ENCODE results near the gene PLCL2. TPM values are rescaled to one million over a fixed set of nuclear protein-coding genes. Genes with fewer than 3 reads are reported as not detected.

PLCL2 gene
- total and polyA plus RNA-seq, 2 donors: 7.0 to 17.8 TPM

GRCh38 chr3:17136136-17136721 lies 251.5 kb downstream of the PLCL2 start:
- Histone ChIP-seq H3K4me3 (ENCODE audit: low read length in 2 of 2) (no peak overlapping the region), H3K36me3 (ENCODE audit: control insufficient read depth in 2 of 2, insufficient read depth in 2 of 2, low read length in 1 of 2) (no peaks in the 10 kb centered on the region), H3K27me3 (ENCODE audit: control insufficient read depth in 2 of 2, insufficient read depth in 1 of 2, low read length in 1 of 2) (no peaks in the 10 kb centered on the region), H3K9me3 (ENCODE audit: control insufficient read depth in 2 of 2, insufficient read depth in 1 of 2, low read length in 1 of 2) (peaks cover 0 to 4% of the 10 kb centered on the region in 2 donors), H3K4me1 (ENCODE audit: control insufficient read depth in 2 of 2, insufficient read depth in 2 of 2, low read length in 2 of 2) (peaks cover 0 to 8% of the 10 kb centered on the region in 2 donors), H3K27ac (ENCODE audit: low read depth in 1 of 2, low read length in 1 of 2) (no peak overlapping the region)
- DNase-seq (ENCODE audit: low read depth in 6 of 9, low spot score in 9 of 9): no peak
- WGBS: 96% methylated on average over 11 of the region's 11 CpGs

GRCh38 chr3:17137321-17137826 lies 252.6 kb downstream of the PLCL2 start:
- no peaks in the 10 kb centered on the region for H3K36me3 ChIP-seq (ENCODE audit: control insufficient read depth in 2 of 2, insufficient read depth in 2 of 2, low read length in 1 of 2)
- H3K4me1 ChIP-seq (ENCODE audit: control insufficient read depth in 2 of 2, insufficient read depth in 2 of 2, low read length in 2 of 2): peaks cover 0 to 8% of the 10 kb centered on the region in 2 donors
- WGBS: 95% methylated on average over 5 of the region's 5 CpGs
- H3K9me3 ChIP-seq (ENCODE audit: control insufficient read depth in 2 of 2, insufficient read depth in 1 of 2, low read length in 1 of 2): peaks cover 0 to 4% of the 10 kb centered on the region in 2 donors
- DNase-seq (ENCODE audit: low read depth in 6 of 9, low spot score in 9 of 9): no peak
- no peak overlapping the region for H3K27ac ChIP-seq (ENCODE audit: low read depth in 1 of 2, low read length in 1 of 2)
- H3K27me3 ChIP-seq (ENCODE audit: control insufficient read depth in 2 of 2, insufficient read depth in 1 of 2, low read length in 1 of 2): no peaks in the 10 kb centered on the region
- no peak overlapping the region for H3K4me3 ChIP-seq (ENCODE audit: low read length in 2 of 2)

GRCh38 chr3:17138246-17139039 lies 253.7 kb downstream of the PLCL2 start:
- DNase-seq (ENCODE audit: low read depth in 6 of 9, low spot score in 9 of 9): no peak
- no peaks in the 10 kb centered on the region for H3K27me3 ChIP-seq (ENCODE audit: control insufficient read depth in 2 of 2, insufficient read depth in 1 of 2, low read length in 1 of 2)
- 97% methylated on average over 7 of the region's 7 CpGs for WGBS
- no peaks in the 10 kb centered on the region for H3K36me3 ChIP-seq (ENCODE audit: control insufficient read depth in 2 of 2, insufficient read depth in 2 of 2, low read length in 1 of 2)
- H3K9me3 ChIP-seq (ENCODE audit: control insufficient read depth in 2 of 2, insufficient read depth in 1 of 2, low read length in 1 of 2): peaks cover 0 to 4% of the 10 kb centered on the region in 2 donors
- peaks cover 0 to 8% of the 10 kb centered on the region in 2 donors for H3K4me1 ChIP-seq (ENCODE audit: control insufficient read depth in 2 of 2, insufficient read depth in 2 of 2, low read length in 2 of 2)
- no peak overlapping the region for H3K27ac ChIP-seq (ENCODE audit: low read depth in 1 of 2, low read length in 1 of 2)
- H3K4me3 ChIP-seq (ENCODE audit: low read length in 2 of 2): no peak overlapping the region
